Non-pigmented ciliary epithelial cell (primary cell): ENCODE data around the gene TREML4.
"Not testable (repeated sequence)": the region's sequence is repeated elsewhere in the genome, so short reads cannot be mapped to it uniquely, and the experiment has no call there.

ENCODE experiments used
- DNase-seq: peaks from one replicate; pipeline ENCODE4 v3.0.0-alpha.2; 2010; ENCODE audit warnings: low read depth

Gene TREML4

DNA sequence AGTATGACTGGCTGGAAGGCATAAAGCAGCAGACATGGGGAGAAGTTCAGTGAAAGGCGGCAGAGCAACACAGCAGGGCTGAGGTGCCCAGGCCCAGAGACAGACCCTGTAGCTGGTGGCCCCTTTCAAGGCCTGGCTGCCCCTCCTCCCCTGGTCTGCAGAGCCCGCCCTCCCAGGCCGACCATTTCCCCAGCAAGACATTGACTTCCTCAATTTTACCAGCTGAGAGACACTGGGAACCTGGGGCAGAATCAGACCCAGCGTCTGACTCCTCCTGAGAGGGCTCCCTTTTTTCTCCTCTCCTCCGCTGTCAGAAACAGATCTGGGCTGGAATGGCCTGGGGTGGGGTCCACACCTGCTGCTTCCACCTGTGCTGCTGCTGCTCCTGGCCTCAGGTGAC lies at the start of gene TREML4:
TREML4 (plus strand) TSS at position 254 of the 400 bp plus-strand sequence; CDS start at position 333, 79 bp downstream.
- DNase-seq, result no peak

DNA sequence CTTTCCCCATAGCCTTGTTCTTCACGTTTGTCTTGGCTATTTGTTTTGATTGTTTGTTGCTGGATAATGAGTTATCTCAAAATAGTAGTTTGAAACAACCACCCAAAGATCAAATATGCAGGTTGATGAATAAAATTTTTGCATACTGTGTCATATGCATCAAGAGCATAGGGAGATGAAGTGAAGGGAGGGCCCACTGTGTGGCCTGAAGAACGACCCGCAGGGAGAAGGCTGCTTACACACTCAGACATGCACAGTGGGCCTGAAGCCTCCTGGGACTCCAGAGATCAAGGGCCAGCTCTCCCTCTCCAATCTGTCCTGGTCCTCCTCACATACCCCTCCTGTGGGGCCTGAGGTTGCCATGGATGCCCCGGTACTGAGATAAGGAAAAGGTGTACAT lies 49.0 kb upstream of the TREML4 start:
- no peak for DNase-seq

DNA sequence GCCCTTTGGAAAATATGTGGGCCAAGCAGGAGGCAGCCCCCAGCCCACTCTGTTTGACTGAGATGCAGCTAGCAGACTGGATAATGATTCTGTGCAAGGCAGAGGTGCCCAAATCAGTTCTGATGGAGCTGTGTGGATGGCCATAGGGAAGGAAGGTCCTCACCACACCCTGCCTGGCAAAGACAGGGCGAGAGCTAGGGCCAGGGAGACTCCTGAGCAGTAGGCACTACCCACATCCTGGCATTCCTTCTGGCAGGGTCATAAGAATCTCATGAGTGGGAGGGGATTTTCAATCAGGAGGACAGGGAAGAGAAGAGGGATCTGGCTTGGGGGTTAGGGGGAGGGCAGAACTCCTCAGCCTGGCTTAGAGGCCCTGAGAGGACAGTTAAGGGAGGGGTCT lies 46.6 kb upstream of the TREML4 start:
- DNase-seq, result no peak

GRCh38 chr6:41182069-41183034 lies 45.8 kb upstream of the TREML4 start:
- DNase-seq, result peak; percentile 28

GRCh38 chr6:41184761-41185160 lies 43.4 kb upstream of the TREML4 start:
- no peak for DNase-seq

DNA sequence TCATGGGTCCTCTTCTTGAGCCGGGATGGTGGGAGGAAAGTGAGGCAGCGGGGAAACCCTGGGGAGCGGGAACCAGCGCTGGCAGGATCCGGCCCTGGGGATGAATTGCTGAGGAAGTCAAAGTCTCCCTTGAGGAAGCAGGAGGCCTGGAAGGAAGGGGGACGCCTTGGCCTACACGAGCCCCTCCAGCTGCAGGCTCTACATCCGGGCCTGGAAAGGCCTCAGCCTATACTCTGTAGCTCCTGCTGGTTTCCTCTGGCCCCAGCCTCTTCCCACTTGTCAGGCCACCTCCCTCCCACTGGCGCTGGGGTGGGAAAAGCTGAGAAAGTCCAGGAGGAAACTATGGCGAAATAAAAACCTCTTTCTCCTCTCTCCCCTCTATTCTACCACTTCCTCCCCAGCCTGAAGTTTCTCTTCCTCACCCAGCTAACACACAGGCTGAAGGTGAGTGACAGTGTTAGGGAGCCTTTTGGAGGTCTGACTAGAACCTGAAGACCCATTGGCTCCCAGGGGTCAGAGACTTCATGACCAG lies 42.1 kb upstream of the TREML4 start:
- no peak for DNase-seq

- no peak for DNase-seq
Observed at GRCh38 chr6:41187924-41188886, 39.9 kb upstream of the TREML4 start.

- DNase-seq, result not testable (repeated sequence)
Observed at GRCh38 chr6:41189046-41189445, 39.1 kb upstream of the TREML4 start.

GRCh38 chr6:41189967-41190366 lies 38.2 kb upstream of the TREML4 start:
- DNase-seq, result no peak

DNA sequence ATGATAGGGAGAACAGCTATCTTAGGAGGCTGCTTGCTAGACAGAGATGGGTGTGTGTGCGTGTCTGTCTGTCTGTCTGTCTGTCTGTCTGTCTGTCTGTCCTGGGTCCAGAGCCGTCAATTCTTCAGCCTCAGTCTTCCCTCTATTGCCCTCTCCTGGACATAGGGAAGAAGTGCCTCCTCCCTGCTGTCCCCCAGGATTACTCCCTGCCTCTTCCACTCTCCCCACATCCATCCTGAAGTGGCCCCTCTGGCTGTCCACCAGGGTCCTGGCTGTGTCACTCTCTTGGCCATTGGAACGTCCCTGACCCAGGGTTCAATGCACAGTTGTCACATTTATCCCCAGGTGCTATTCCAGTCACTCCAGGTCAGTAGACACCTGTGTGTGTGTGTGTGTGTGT lies 37.4 kb upstream of the TREML4 start:
- no peak for DNase-seq

DNA sequence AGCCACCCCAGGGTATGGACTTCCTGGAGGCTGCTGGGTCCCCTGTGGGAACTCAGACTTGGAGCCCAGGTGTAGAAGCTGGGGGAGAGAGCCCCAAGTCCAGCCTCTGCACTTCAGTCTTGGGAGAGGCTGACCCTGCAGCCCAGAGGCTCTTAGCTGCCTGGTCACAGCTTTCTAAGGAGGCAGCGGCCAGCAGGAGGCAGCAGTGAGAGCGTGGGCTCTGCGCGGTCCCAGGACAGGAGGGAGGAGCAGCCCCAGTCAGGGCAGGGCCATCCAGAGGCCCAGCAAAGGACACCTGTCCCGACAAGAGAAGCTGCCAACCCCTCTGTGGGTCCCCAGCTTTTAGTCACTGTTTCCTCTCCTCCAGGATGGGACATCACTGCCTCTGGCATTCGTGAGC lies 36.6 kb upstream of the TREML4 start:
- no peak for DNase-seq

GRCh38 chr6:41193171-41193734 lies 34.9 kb upstream of the TREML4 start:
- no peak for DNase-seq

- DNase-seq, result no peak
Observed at GRCh38 chr6:41193884-41194283, 34.3 kb upstream of the TREML4 start.

GRCh38 chr6:41194386-41194785 lies 33.8 kb upstream of the TREML4 start:
- no peak for DNase-seq

GRCh38 chr6:41197234-41197633 lies 30.9 kb upstream of the TREML4 start:
- no peak for DNase-seq

GRCh38 chr6:41199552-41200246 lies 28.4 kb upstream of the TREML4 start:
- DNase-seq, result no peak

GRCh38 chr6:41200296-41200900 lies 27.8 kb upstream of the TREML4 start:
- DNase-seq, result no peak

DNA sequence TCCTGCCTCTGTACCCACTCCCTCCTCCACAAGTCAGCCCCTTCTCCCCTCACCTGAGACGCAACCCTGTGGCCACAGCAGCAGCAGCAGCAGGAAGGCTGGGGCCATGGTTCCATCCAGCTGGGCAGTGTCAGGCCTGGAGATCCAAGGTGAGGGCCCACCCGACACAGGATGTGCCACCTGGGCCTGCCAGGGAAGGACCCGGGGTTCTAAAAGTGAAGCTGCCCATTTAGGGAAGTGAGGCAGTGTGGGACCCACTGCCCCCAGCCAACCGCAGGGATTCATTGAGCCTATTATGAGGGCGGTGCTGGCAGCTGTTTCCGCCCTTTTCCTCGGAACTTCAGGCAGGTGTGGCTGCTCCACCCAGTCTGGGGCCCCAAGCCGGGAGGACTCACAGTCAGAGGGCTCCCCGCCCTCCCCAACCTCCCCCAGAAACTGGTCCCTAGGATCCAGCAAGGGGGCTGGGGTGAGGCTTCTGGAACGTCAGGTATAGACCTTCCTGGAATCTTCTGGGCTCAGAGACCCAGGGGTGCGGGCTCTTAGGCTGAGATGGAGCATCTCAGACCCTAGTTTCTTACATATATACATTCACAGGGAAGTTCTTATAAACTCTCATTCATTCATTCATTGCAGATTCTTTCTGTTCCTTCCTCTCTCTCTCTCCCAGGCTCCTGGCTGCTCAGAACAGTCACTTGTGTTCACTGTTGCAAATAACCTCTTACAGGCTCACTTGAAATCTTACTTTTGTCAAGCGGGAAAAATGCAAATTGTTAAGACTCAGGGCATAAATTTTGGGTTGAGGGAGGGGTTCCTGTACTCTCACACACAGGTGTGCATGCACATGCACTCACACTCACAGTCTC lies 27.0 kb upstream of the TREML4 start, which contains the start of gene TREML2:
TREML2 (minus strand) TSS at position 249 of the 863 bp plus-strand sequence; CDS start at position 108, 141 bp downstream.
- no peak for DNase-seq

- DNase-seq, result no peak
Observed at GRCh38 chr6:41201764-41202173, 26.4 kb upstream of the TREML4 start.

DNA sequence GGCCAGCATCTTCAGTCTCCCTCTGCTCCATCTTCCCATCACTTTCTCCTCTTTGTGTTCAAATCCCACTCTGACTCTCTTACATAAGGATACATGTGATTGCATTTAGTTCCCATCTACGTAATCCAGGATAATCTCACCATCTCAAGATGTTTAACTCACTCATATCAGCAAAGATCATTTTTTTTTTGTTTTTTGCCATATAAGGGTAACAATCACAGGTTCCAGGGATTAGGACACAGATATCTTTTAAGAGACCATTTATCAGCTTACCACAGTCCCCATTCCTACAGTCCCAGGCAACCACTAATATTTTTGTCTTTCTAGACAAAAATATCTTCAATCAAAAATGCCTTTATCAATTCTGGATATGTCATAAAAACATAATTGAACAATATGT lies 24.0 kb upstream of the TREML4 start:
- DNase-seq, result no peak
